ENCODE data around the gene VOPP1. TPM values are rescaled to one million over a fixed set of nuclear protein-coding genes. Genes with fewer than 3 reads are reported as not detected.

The VOPP1 gene
- total RNA-seq, 4 donors from 2014 or later, result 22.1 to 58.9 (median 39.8) TPM

DNA sequence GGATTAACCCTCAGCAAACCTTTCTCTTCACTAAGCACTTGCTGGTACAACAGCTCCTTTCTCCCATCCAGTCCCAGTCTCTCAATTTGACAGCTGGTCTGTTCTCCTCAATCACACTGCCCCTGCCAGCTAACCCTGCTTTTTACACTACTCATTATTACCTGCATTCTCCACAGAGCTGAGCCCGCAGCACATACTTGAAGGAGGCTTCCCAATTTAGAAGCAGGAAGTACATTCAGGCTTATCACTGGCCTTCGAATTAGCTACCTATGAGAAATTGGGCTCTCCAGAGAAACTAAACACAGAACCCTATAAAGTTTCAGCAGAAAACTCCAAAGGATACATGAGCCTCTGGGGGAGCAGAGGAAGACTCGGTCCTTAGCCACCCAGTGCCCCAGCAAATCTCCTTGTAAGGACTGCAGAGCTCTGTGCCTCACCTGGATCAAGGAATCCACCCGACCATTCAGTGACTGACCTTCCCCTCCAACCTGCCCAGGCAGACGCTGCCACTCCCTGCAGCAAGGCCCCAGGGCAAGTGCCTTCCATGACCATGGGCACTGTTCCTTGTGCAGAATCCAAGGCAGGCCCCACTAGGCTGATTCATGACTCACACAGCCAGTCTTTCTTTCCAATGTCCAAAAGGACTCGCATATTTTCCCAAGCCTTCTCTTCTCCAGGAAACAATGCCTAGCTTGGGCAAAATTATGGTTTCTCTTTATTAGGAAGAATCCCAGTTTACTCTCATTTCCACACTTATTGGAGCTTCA is 68.0 kb downstream of the VOPP1 start:
- intact Hi-C loops (cut with DNase I; ENCODE audit: low total_unique reads), result no loop called here

DNA sequence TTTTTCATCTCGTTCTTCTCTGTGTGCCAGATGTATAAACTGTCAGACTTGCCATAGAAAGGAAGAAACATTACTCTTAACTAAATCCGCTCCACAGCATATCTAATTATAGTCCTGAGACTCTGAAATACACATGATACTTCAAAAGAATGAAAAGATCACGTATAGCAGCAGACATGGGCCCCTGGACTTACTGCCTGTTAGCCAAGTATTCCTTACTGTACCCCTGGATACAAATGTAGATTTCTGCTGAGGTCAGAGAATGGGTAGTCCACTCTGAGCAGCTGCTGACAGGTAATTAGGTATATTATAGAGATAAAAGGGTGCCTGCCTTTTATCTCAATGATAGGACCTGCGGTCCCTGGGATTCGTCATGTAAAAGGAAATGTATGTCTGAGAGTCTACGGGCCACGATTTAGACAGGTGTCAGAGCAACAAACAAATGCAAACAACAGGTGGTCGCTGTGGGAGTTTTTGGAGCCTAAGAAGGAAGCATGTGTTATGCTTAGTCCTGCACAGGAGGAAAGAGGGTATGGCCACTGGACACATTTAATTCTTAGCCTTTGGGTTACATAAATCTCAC is 69.4 kb downstream of the VOPP1 start:
- H3K27ac ChIP-seq, result no peak overlapping the region
- no peak for TF ChIP-seq POLR2A (IDR thresholded peaks at IDR 0.05)
- TF ChIP-seq, protein P1, sequence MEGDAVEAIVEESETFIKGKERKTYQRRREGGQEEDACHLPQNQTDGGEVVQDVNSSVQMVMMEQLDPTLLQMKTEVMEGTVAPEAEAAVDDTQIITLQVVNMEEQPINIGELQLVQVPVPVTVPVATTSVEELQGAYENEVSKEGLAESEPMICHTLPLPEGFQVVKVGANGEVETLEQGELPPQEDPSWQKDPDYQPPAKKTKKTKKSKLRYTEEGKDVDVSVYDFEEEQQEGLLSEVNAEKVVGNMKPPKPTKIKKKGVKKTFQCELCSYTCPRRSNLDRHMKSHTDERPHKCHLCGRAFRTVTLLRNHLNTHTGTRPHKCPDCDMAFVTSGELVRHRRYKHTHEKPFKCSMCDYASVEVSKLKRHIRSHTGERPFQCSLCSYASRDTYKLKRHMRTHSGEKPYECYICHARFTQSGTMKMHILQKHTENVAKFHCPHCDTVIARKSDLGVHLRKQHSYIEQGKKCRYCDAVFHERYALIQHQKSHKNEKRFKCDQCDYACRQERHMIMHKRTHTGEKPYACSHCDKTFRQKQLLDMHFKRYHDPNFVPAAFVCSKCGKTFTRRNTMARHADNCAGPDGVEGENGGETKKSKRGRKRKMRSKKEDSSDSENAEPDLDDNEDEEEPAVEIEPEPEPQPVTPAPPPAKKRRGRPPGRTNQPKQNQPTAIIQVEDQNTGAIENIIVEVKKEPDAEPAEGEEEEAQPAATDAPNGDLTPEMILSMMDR (IDR thresholded peaks at IDR 0.05), result no peak
- H3K4me3 ChIP-seq, result no peak overlapping the region
- no peaks in the 10 kb centered on the region for H3K4me1 ChIP-seq
- no peak for DNase-seq
- intact Hi-C loops (cut with DNase I; ENCODE audit: low total_unique reads), result no loop called here
- no peaks in the 10 kb centered on the region for H3K27me3 ChIP-seq
- no peaks in the 10 kb centered on the region for H3K9me3 ChIP-seq
- no peaks in the 10 kb centered on the region for H3K36me3 ChIP-seq

More for the DNA sequence above, 68.0 kb downstream of the VOPP1 start:
- no peaks in the 10 kb centered on the region for H3K9me3 ChIP-seq
- DNase-seq, result no peak
- no peak overlapping the region for H3K27ac ChIP-seq
- no peaks in the 10 kb centered on the region for H3K36me3 ChIP-seq
- H3K4me3 ChIP-seq, result no peak overlapping the region
- H3K4me1 ChIP-seq, result no peaks in the 10 kb centered on the region
- TF ChIP-seq, protein P1 (IDR thresholded peaks at IDR 0.05), result no peak
- TF ChIP-seq POLR2A (IDR thresholded peaks at IDR 0.05), result no peak
- H3K27me3 ChIP-seq, result no peaks in the 10 kb centered on the region

DNA sequence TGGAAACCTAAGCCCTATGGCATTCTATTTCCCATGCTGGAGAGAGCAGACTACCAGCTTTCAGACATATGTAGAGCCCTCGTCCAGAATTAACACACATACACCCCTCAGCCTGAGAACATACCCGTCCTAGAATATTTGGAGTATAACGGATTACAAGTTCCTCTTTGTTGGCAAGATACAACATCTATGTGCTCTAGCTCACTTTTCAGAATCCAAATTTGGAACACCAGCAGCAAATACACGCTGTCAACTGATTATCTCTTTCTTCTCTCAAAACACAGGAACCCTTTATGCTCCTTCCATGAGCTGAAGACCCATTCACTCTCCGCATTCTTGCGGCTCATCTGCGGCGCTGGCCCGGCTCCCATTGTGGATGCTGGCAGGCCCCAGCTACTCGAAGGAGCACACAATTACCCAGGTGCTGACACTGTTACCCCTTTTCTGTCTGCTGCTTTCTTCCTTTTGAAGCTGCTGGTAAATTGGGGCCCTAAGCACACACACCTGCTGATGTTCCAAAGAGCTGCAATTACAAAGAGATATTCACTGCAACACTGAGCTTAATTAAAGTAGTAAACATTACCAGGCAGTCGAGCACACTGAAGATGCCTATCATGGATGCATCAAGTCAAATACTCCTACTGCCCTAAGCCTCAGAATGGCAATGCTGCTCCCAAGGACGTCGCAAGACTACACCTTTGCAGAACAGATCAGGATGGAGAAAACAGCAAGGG is 70.0 kb downstream of the VOPP1 start:
- Histone ChIP-seq H3K4me1 (no peaks in the 10 kb centered on the region), H3K9me3 (no peaks in the 10 kb centered on the region), H3K27ac (no peak overlapping the region), H3K27me3 (no peaks in the 10 kb centered on the region), H3K4me3 (no peak overlapping the region), H3K36me3 (no peaks in the 10 kb centered on the region)
- TF ChIP-seq, protein P1 (IDR thresholded peaks at IDR 0.05), result no peak
- TF ChIP-seq POLR2A (IDR thresholded peaks at IDR 0.05), result no peak
- intact Hi-C loops (cut with DNase I; ENCODE audit: low total_unique reads), result no loop called here
- DNase-seq, result no peak

DNA sequence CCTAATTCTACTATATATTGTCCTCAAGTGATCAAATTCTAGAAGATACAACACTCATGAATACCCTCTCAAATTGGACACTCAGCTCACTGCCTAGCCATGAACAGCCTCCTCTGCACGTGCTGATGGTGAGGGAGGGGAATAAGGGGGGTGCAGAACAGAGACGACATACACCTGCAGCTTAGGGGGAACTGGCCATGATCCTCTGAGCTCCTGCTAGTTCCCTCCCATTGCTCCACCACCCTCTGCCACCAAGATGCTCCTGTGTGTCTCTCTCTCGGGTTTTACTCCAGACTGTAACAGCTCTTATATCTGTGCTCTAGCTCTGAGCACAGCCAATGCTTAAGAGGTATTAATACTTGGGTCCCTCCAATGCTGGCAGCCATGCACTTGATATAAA is 70.7 kb downstream of the VOPP1 start:
- no peak for DNase-seq
- intact Hi-C loops (cut with DNase I; ENCODE audit: low total_unique reads), result no loop called here
- no peak for TF ChIP-seq POLR2A (IDR thresholded peaks at IDR 0.05)
- TF ChIP-seq, protein P1 (IDR thresholded peaks at IDR 0.05), result no peak
- no peak overlapping the region for H3K27ac ChIP-seq
- no peaks in the 10 kb centered on the region for H3K9me3 ChIP-seq
- no peaks in the 10 kb centered on the region for H3K27me3 ChIP-seq
- no peaks in the 10 kb centered on the region for H3K36me3 ChIP-seq
- no peak overlapping the region for H3K4me3 ChIP-seq
- H3K4me1 ChIP-seq, result no peaks in the 10 kb centered on the region

Data from uterus (tissue), 4 donors.